NK-92 (cell line): ENCODE measurements around the gene OPRPN.

Source experiments
- DNase-seq: peaks from one replicate; lab custom pipeline; 2025; ENCODE audit not compliant: unreplicated experiment; lab: John Stamatoyannopoulos, UW

Gene OPRPN

GRCh38 chr4:70397580-70397979 lies at the start of gene OPRPN:
TSS of gene OPRPN (plus strand) at chr4:70397940. CDS start at chr4:70399286, 1,346 bp downstream.
- DNase-seq, result no peak

- no peak for DNase-seq
Measured at GRCh38 chr4:70356185-70356584, 41.6 kb upstream of the OPRPN start.

- no peak for DNase-seq
Measured at GRCh38 chr4:70359115-70359661, 38.6 kb upstream of the OPRPN start.

- DNase-seq, result no peak
Measured at GRCh38 chr4:70360460-70360859, 37.3 kb upstream of the OPRPN start, which contains the start of gene SMR3A. TSS of gene SMR3A (plus strand) at chr4:70360760. CDS start at chr4:70362116, 1,356 bp downstream.

- no peak for DNase-seq
Measured at GRCh38 chr4:70364002-70364401, 33.7 kb upstream of the OPRPN start.

GRCh38 chr4:70365479-70365878 lies 32.3 kb upstream of the OPRPN start:
- DNase-seq, result no peak

- no peak for DNase-seq
Measured at GRCh38 chr4:70367813-70368212, 29.9 kb upstream of the OPRPN start.

- DNase-seq, result no peak
Measured at GRCh38 chr4:70371987-70372386, 25.8 kb upstream of the OPRPN start.

GRCh38 chr4:70372760-70373159 lies 25.0 kb upstream of the OPRPN start:
- DNase-seq, result no peak

GRCh38 chr4:70380578-70380977 lies 17.2 kb upstream of the OPRPN start:
- DNase-seq, result no peak

- no peak for DNase-seq
Measured at GRCh38 chr4:70382691-70383181, 15.0 kb upstream of the OPRPN start, which contains the start of gene SMR3B. TSS of gene SMR3B (plus strand) at chr4:70383131. CDS start at chr4:70384511, 1,380 bp downstream.

- DNase-seq, result no peak
Measured at GRCh38 chr4:70392057-70392776, 5.5 kb upstream of the OPRPN start.

GRCh38 chr4:70399319-70399718 lies 1.6 kb downstream of the OPRPN start:
- DNase-seq, result no peak

GRCh38 chr4:70402762-70403161 lies 5.0 kb downstream of the OPRPN start:
- no peak for DNase-seq

GRCh38 chr4:70405765-70406164 lies 8.0 kb downstream of the OPRPN start:
- DNase-seq, result no peak

- DNase-seq, result no peak
Measured at GRCh38 chr4:70425306-70425705, 27.6 kb downstream of the OPRPN start.

GRCh38 chr4:70426789-70427188 lies 29.0 kb downstream of the OPRPN start:
- no peak for DNase-seq

GRCh38 chr4:70437197-70437596 lies 39.5 kb downstream of the OPRPN start:
- no peak for DNase-seq

GRCh38 chr4:70442474-70442873 lies 44.7 kb downstream of the OPRPN start:
- no peak for DNase-seq

GRCh38 chr4:70443329-70443728 lies 45.6 kb downstream of the OPRPN start:
- no peak for DNase-seq

- no peak for DNase-seq
Measured at GRCh38 chr4:70449220-70449619, 51.5 kb downstream of the OPRPN start.

GRCh38 chr4:70452946-70453345 lies 55.2 kb downstream of the OPRPN start:
- no peak for DNase-seq
